ENCODE measurements around the gene ST8SIA1. TPM values are rescaled to one million over a fixed set of nuclear protein-coding genes. Genes with fewer than 3 reads are reported as not detected.

The ST8SIA1 gene
- total RNA-seq, 1 donor from 2014 or later = 7.7 TPM

DNA sequence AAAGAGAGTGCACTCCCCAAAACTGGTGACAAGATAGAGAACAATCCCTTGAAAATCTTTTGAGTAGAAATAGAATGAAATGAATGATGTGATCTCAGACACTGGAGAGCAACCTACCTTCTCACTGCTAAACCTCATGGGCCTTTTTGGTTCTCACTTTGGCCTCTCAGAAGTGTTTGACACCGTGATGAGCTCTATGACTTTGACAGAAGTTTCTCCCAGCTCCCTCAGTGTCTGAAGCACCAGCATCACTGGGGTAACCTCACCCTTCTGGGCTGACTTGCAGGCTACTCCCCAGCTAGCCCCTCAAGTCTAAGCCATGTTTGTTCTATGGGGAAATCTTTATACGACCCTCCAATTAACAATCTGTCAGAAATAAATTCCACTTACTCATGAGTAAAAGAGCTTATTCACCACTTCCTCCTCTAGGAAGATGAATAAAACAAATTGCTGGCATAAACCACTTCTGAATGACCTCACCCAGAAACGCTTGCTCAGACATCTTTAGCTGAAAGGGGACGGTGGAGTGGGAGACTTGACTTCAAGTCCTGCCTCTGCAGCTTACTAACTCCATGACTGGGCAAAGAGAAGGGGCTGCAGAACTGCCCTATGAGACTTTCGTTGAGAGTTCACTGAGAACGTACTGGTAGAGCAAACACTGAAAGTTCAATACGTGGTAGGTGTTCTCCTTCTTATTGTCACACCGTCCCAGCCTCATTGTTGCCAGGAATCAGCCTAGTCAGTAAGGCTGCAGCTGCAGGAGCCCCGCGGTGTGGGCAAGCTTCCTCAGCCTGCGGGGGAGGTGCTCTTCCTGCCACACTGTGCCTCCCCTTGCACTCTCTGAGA, 46.5 kb downstream of the ST8SIA1 start:
- Mint-ChIP-seq H3K27ac (ENCODE audit: unreplicated experiment) (peak overlapping the region; percentile 97), H3K4me3 (ENCODE audit: unreplicated experiment) (no peak overlapping the region), H3K9me3 (ENCODE audit: unreplicated experiment) (no peaks in the 10 kb centered on the region), H3K36me3 (ENCODE audit: low read depth, unreplicated experiment) (no peaks in the 10 kb centered on the region), H3K27me3 (ENCODE audit: low read depth, unreplicated experiment) (no peaks in the 10 kb centered on the region), H3K4me1 (ENCODE audit: low read depth, unreplicated experiment) (peaks cover 52% of the 10 kb centered on the region)
- H3K4me2 ChIP-seq (ENCODE audit: low read length) = peak overlapping the region; percentile 76
- DNase-seq (ENCODE audit: low read depth) (peak; percentile 87), FAIRE-seq (peak; percentile 64)
- no peaks in the 10 kb centered on the region for H4K20me1 ChIP-seq (ENCODE audit: insufficient read depth, low read length)
- H3K9ac ChIP-seq (ENCODE audit: low read length) = no peak overlapping the region
- H2AFZ ChIP-seq (ENCODE audit: low read depth, low read length) = peak overlapping the region; percentile 78
- no peaks in the 10 kb centered on the region for H3K36me3 ChIP-seq (ENCODE audit: insufficient read depth, low read length)
- no peaks in the 10 kb centered on the region for H3K27me3 ChIP-seq (ENCODE audit: insufficient read depth, low read length)
- H3K9me3 ChIP-seq (ENCODE audit: insufficient read depth, low read depth, low read length) = no peaks in the 10 kb centered on the region
- no peaks in the 10 kb centered on the region for H3K79me2 ChIP-seq (ENCODE audit: insufficient read depth, low read length)
- no peak for TF ChIP-seq EZH2 (IDR thresholded peaks at IDR 0.05; ENCODE audit: insufficient read depth, low read length)
- TF ChIP-seq, protein P1, sequence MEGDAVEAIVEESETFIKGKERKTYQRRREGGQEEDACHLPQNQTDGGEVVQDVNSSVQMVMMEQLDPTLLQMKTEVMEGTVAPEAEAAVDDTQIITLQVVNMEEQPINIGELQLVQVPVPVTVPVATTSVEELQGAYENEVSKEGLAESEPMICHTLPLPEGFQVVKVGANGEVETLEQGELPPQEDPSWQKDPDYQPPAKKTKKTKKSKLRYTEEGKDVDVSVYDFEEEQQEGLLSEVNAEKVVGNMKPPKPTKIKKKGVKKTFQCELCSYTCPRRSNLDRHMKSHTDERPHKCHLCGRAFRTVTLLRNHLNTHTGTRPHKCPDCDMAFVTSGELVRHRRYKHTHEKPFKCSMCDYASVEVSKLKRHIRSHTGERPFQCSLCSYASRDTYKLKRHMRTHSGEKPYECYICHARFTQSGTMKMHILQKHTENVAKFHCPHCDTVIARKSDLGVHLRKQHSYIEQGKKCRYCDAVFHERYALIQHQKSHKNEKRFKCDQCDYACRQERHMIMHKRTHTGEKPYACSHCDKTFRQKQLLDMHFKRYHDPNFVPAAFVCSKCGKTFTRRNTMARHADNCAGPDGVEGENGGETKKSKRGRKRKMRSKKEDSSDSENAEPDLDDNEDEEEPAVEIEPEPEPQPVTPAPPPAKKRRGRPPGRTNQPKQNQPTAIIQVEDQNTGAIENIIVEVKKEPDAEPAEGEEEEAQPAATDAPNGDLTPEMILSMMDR (IDR thresholded peaks at IDR 0.05; ENCODE audit: insufficient read depth, low read depth, low read length) = no peak
- H3K27ac ChIP-seq (ENCODE audit: low read depth, low read length) = peak overlapping the region; percentile 22
- peak overlapping the region; percentile 47 for H3K4me3 ChIP-seq (ENCODE audit: insufficient read depth, low read depth, low read length)
- peaks cover 43% of the 10 kb centered on the region for H3K4me1 ChIP-seq (ENCODE audit: insufficient read depth, low read length)

DNA sequence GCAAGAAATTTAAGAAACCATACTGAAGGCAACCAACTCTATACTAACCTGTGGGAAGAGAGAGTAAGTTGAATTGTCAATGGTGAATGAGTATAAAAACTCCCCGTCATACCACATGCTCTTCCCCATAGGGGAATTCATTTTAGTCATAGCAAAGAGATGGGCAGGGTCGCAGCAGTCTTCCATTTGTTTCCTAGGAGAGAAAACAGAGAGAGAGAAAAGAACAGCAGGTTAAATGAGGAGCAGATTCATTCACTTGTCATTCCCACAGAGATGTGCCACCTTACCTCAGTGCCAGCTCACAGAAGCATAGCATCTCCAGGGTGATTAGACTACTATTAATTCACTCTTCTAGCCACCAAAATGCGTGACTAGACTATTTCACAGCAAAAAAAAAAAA, 47.4 kb downstream of the ST8SIA1 start:
- FAIRE-seq = no peak
- Mint-ChIP-seq H3K4me1 (ENCODE audit: low read depth, unreplicated experiment) (peaks cover 59% of the 10 kb centered on the region), H3K36me3 (ENCODE audit: low read depth, unreplicated experiment) (no peaks in the 10 kb centered on the region), H3K27ac (ENCODE audit: unreplicated experiment) (peak overlapping the region; percentile 97), H3K27me3 (ENCODE audit: low read depth, unreplicated experiment) (no peaks in the 10 kb centered on the region), H3K9me3 (ENCODE audit: unreplicated experiment) (no peaks in the 10 kb centered on the region), H3K4me3 (ENCODE audit: unreplicated experiment) (peak overlapping the region; percentile 20)
- peak overlapping the region; percentile 36 for H3K9ac ChIP-seq (ENCODE audit: low read length)
- DNase-seq (ENCODE audit: low read depth) = no peak
- H3K79me2 ChIP-seq (ENCODE audit: insufficient read depth, low read length) = no peaks in the 10 kb centered on the region
- peaks cover 52% of the 10 kb centered on the region for H3K4me1 ChIP-seq (ENCODE audit: insufficient read depth, low read length)
- TF ChIP-seq, protein P1 (IDR thresholded peaks at IDR 0.05; ENCODE audit: insufficient read depth, low read depth, low read length) = no peak
- no peak for TF ChIP-seq EZH2 (IDR thresholded peaks at IDR 0.05; ENCODE audit: insufficient read depth, low read length)
- H3K4me3 ChIP-seq (ENCODE audit: insufficient read depth, low read depth, low read length) = peak overlapping the region; percentile 16
- peak overlapping the region; percentile 67 for H3K27ac ChIP-seq (ENCODE audit: low read depth, low read length)
- H3K36me3 ChIP-seq (ENCODE audit: insufficient read depth, low read length) = no peaks in the 10 kb centered on the region
- no peak overlapping the region for H2AFZ ChIP-seq (ENCODE audit: low read depth, low read length)
- no peaks in the 10 kb centered on the region for H3K9me3 ChIP-seq (ENCODE audit: insufficient read depth, low read depth, low read length)
- H3K4me2 ChIP-seq (ENCODE audit: low read length) = peak overlapping the region; percentile 48
- H4K20me1 ChIP-seq (ENCODE audit: insufficient read depth, low read length) = no peaks in the 10 kb centered on the region
- no peaks in the 10 kb centered on the region for H3K27me3 ChIP-seq (ENCODE audit: insufficient read depth, low read length)

- no peak overlapping the region for H2AFZ ChIP-seq (ENCODE audit: low read depth, low read length)
- H3K9ac ChIP-seq (ENCODE audit: low read length) = peak overlapping the region; percentile 36
- H3K27ac ChIP-seq (ENCODE audit: low read depth, low read length) = peak overlapping the region; percentile 67
- peaks cover 61% of the 10 kb centered on the region for H3K4me1 Mint-ChIP-seq (ENCODE audit: low read depth, unreplicated experiment)
- H3K9me3 ChIP-seq (ENCODE audit: insufficient read depth, low read depth, low read length) = no peaks in the 10 kb centered on the region
- no peaks in the 10 kb centered on the region for H3K27me3 Mint-ChIP-seq (ENCODE audit: low read depth, unreplicated experiment)
- FAIRE-seq (peak; percentile 89), DNase-seq (ENCODE audit: low read depth) (peak; percentile 100)
- H3K4me1 ChIP-seq (ENCODE audit: insufficient read depth, low read length) = peaks cover 55% of the 10 kb centered on the region
- no peaks in the 10 kb centered on the region for H4K20me1 ChIP-seq (ENCODE audit: insufficient read depth, low read length)
- H3K27me3 ChIP-seq (ENCODE audit: insufficient read depth, low read length) = no peaks in the 10 kb centered on the region
- H3K4me2 ChIP-seq (ENCODE audit: low read length) = peak overlapping the region; percentile 48
- peak overlapping the region; percentile 16 for H3K4me3 ChIP-seq (ENCODE audit: insufficient read depth, low read depth, low read length)
- H3K79me2 ChIP-seq (ENCODE audit: insufficient read depth, low read length) = no peaks in the 10 kb centered on the region
- H3K27ac Mint-ChIP-seq (ENCODE audit: unreplicated experiment) = peak overlapping the region; percentile 97
- H3K36me3 Mint-ChIP-seq (ENCODE audit: low read depth, unreplicated experiment) = no peaks in the 10 kb centered on the region
- H3K36me3 ChIP-seq (ENCODE audit: insufficient read depth, low read length) = no peaks in the 10 kb centered on the region
- peak overlapping the region; percentile 34 for H3K4me3 Mint-ChIP-seq (ENCODE audit: unreplicated experiment)
- TF ChIP-seq EZH2 (IDR thresholded peaks at IDR 0.05; ENCODE audit: insufficient read depth, low read length) = no peak
- TF ChIP-seq, protein P1 (IDR thresholded peaks at IDR 0.05; ENCODE audit: insufficient read depth, low read depth, low read length) = no peak
- no peaks in the 10 kb centered on the region for H3K9me3 Mint-ChIP-seq (ENCODE audit: unreplicated experiment)
Measured at GRCh38 chr12:22286569-22286968, 47.9 kb downstream of the ST8SIA1 start.
